K562 (cell line): ENCODE measurements around the gene ADGRF1. TPM values are rescaled to one million over a fixed set of nuclear protein-coding genes. Genes with fewer than 3 reads are reported as not detected.
A peak's percentile ranks its signal among the peaks of the same experiment; 100 is the strongest.

Experiments
- ATAC-seq: fragments of 200-7000 bp; cut with Tn5 transposase; 3 replicates; pipeline ENCODE4 v1.9.1; 2020; ENCODE audit warnings: moderate library complexity
- BruUV-seq: library from RNA; stranded (reverse); fragments of 400-500 nt; replicated peaks from 2 replicates; lab custom pipeline; 2021; lab: Mats Ljungman, UMichigan
- CTCF ChIA-PET: fragments of 300-600 bp; formaldehyde crosslinking; extraction: SDS; loops from one replicate; lab custom pipeline; 2021; ENCODE audit warnings: low intra/inter-chr PET ratio; lab: Yijun Ruan, JAX
- POLR2A ChIA-PET: fragments of 300-600, 350-650 bp; sonication (Branson Sonifier 250); formaldehyde crosslinking; extraction: SDS; loops from one replicate; lab custom pipeline; 2021; ENCODE audit warnings: antibody characterized with exemption, inconsistent platforms; lab: Yijun Ruan, JAX
- DNase-seq, 4 experiments: peaks; one replicate each; pipeline versions ENCODE4 v3.0.0 to v3.0.0-alpha.2; 2011 to 2018; ENCODE audit warnings: low spot score in 3 of 4, mixed read lengths in 3 of 4; ENCODE audit errors: extremely low read depth in 1 of 4
- FAIRE-seq: peaks from 2 replicates; lab custom pipeline; 2011; peaks lifted over from hg19 to GRCh38; lab: Jason Lieb, UNC
- H2AFZ ChIP-seq: 2 replicates; pipeline ENCODE4 v1.6.0; 2011; ENCODE audit warnings: low read depth, low read length, control low read depth, inconsistent platforms
- H3K27ac ChIP-seq: fragments of 200-600 bp; 3 replicates; pipeline ENCODE4 v1.8.0; 2011; ENCODE audit warnings: low read depth, mild to moderate bottlenecking, control low read depth, inconsistent platforms, low read length, moderate library complexity, mixed read lengths; ENCODE audit errors: extremely low read depth
- H3K27me3 ChIP-seq, 2 experiments: fragments of 300-600 bp in 1 of 2; 2 replicates in 1 of 2; 3 replicates in 1 of 2; pipeline versions ENCODE4 v1.6.0 to v1.8.0; 2011; ENCODE audit warnings: inconsistent platforms in 2 of 2, low read length in 2 of 2, mild to moderate bottlenecking in 1 of 2, mixed read lengths in 1 of 2, moderate library complexity in 1 of 2; ENCODE audit not compliant: control insufficient read depth in 2 of 2, insufficient read depth in 2 of 2
- H3K36me3 ChIP-seq: fragments of 300-600 bp; 3 replicates; pipeline ENCODE4 v1.8.0; 2011; ENCODE audit warnings: mild to moderate bottlenecking, low read length, inconsistent platforms; ENCODE audit not compliant: control insufficient read depth, insufficient read depth
- H3K4me1 ChIP-seq, 2 experiments: fragments of 200-600 bp in 1 of 2; replicated peaks in 1 of 2; 2 replicates in 1 of 2; 3 replicates in 1 of 2; pipeline versions ENCODE4 v1.5.1 to v1.8.0; 2011; ENCODE audit warnings: inconsistent platforms in 2 of 2, low read length in 2 of 2, mild to moderate bottlenecking in 1 of 2, mixed read lengths in 1 of 2, moderate library complexity in 1 of 2; ENCODE audit not compliant: control insufficient read depth in 2 of 2, insufficient read depth in 2 of 2
- H3K4me2 ChIP-seq: 2 replicates; pipeline ENCODE4 v1.6.1; 2011; ENCODE audit warnings: low read length, control low read depth, inconsistent platforms, mixed read lengths; ENCODE audit not compliant: insufficient read depth
- H3K4me3 ChIP-seq: fragments of 200-600 bp; sonication (generic), shearing (Covaris generic); 2 replicates; pipeline ENCODE4 v1.5.1; 2016; ENCODE audit warnings: control low read depth, inconsistent platforms
- H3K79me2 ChIP-seq: fragments of 200-600 bp; 3 replicates; pipeline ENCODE4 v1.8.0; 2011; ENCODE audit warnings: low read length, inconsistent platforms; ENCODE audit not compliant: control insufficient read depth, insufficient read depth
- H3K9ac ChIP-seq, 2 experiments: 2 replicates each; pipeline versions ENCODE4 v1.6.0 to v1.6.1; 2011; ENCODE audit warnings: low read depth in 2 of 2, low read length in 2 of 2, control low read depth in 1 of 2, inconsistent platforms in 1 of 2, mild to moderate bottlenecking in 1 of 2, mixed read lengths in 1 of 2; ENCODE audit not compliant: insufficient read depth in 1 of 2
- H3K9me1 ChIP-seq: one replicate; pipeline ENCODE4 v1.6.0; 2011; ENCODE audit warnings: inconsistent platforms, mild to moderate bottlenecking, low read length, moderate library complexity; ENCODE audit not compliant: control insufficient read depth, insufficient read depth
- H3K9me3 ChIP-seq: replicated peaks from 2 replicates; pipeline ENCODE4 v1.5.1; 2011; ENCODE audit warnings: low read depth, low read length, inconsistent platforms; ENCODE audit not compliant: control insufficient read depth, insufficient read depth
- H4K20me1 ChIP-seq: replicated peaks from 2 replicates; pipeline ENCODE4 v1.6.1; 2011; ENCODE audit warnings: low read length, inconsistent platforms, mixed read lengths; ENCODE audit not compliant: control insufficient read depth, insufficient read depth
- BACH1 ChIP-seq: fragments of 200-800 bp; sonication (Bioruptor generic); IDR thresholded peaks from 2 replicates; pipeline ENCODE4 v1.6.1; 2016; ENCODE audit warnings: missing genetic modification characterization, missing compliant biosample characterization
- FOXP1 ChIP-seq: sonication (generic); formaldehyde crosslinking; IDR thresholded peaks from 2 replicates; pipeline ENCODE4 v1.8.0; 2022; ENCODE audit warnings: mild to moderate bottlenecking, missing genetic modification reagents
- HMG20B ChIP-seq: fragments of 250-450 bp; sonication (Bioruptor Pico); IDR thresholded peaks from 2 replicates; pipeline ENCODE4 v1.5.0; 2021; ENCODE audit warnings: mild to moderate bottlenecking
- HSF4 ChIP-seq: fragments of 250-450 bp; sonication (Bioruptor Pico); IDR thresholded peaks from 2 replicates; pipeline ENCODE4 v2.1.2; 2022; ENCODE audit warnings: mild to moderate bottlenecking, moderate library complexity, borderline replicate concordance
- MITF ChIP-seq: IDR thresholded peaks from 2 replicates; pipeline ENCODE4 v1.6.1; 2014; ENCODE audit warnings: antibody characterized with exemption
- SLC30A9 ChIP-seq: fragments of 250-450 bp; sonication (Bioruptor Pico); IDR thresholded peaks from 2 replicates; pipeline ENCODE4 v1.8.0; 2022; ENCODE audit warnings: mild to moderate bottlenecking, moderate library complexity
- TGIF2 ChIP-seq: sonication (generic); formaldehyde crosslinking; IDR thresholded peaks from 2 replicates; pipeline ENCODE4 v1.8.1; 2022; ENCODE audit warnings: mild to moderate bottlenecking, missing genetic modification reagents, moderate library complexity
- ZNF316 ChIP-seq: fragments of 450-650 bp; IDR thresholded peaks from 2 replicates; pipeline ENCODE4 v1.6.1; 2016
- ZNF431 ChIP-seq: sonication (generic); formaldehyde crosslinking; IDR thresholded peaks from 2 replicates; pipeline ENCODE4 v1.8.0; 2022; ENCODE audit warnings: mild to moderate bottlenecking, missing genetic modification reagents
- WGBS: fragments of 100-300 bp; shearing (Covaris generic); methylation state at CpG from one replicate; pipeline ENCODE4 v1.1.6; 2016; ENCODE audit warnings: low coverage, mixed read lengths; ENCODE audit not compliant: insufficient coverage; ENCODE audit errors: missing lambda C conversion rate; 5-methylcytosine and 5-hydroxymethylcytosine counted together
- in situ Hi-C: fragments of 300-500 bp; cut with MboI; formaldehyde crosslinking; loops from 4 replicates; pipeline ENCODE4 v1.15.0; 2018; ENCODE audit warnings: inconsistent platforms, mixed read lengths
- intact Hi-C: fragments of 100-400 bp; cut with micrococcal nuclease; formaldehyde crosslinking; loops from 2 replicates; pipeline ENCODE4 v1.14.2; 2022
- polyA plus RNA-seq, 8 experiments: library from polyadenylated mRNA; depleted of rRNA in 4 of 8; stranded (reverse) in 5 of 8; unstranded in 3 of 8; fragments of >200 nt; fragmentation: Nextera tagmentation in 2 of 8; fragmentation: Illumina TruSeq in 1 of 8; extraction: Ambion mirVana in 2 of 8; extraction: Trizol in 1 of 8; gene quantifications; 2 replicates each; pipeline versions ENCODE4 v1.2.1 to v1.2.3, GENCODE V29; 2011 to 2014; ENCODE audit warnings: inconsistent platforms in 1 of 8, missing spikeins in 1 of 8
- total RNA-seq, 7 experiments: library from RNA; depleted of rRNA in 6 of 7; stranded (reverse); fragments of >200 nt in 6 of 7; fragmentation: Illumina TruSeq in 2 of 7; extraction: Trizol in 2 of 7; gene quantifications; 2 replicates each; pipeline versions ENCODE4 v1.2.1 to v1.2.3, GENCODE V29; 2011 to 2021; ENCODE audit warnings: low replicate concordance in 1 of 7

Gene ADGRF1
- total and polyA plus RNA-seq, 9 of the 15 experiments (the other 6 are each of a cell fraction or from before 2014, with no cell fraction given) = not detected

- TF ChIP-seq HSF4 (CRISPR knock-in tag) (no peak), FOXP1 (no peak), HMG20B (no peak), TGIF2 (CRISPR knock-in tag) (no peak), BACH1 (no peak)
Observed at GRCh38 chr6:46973029-46973428, 69.1 kb downstream of the ADGRF1 start (continued).

GRCh38 chr6:46972531-46972930, 69.6 kb downstream of the ADGRF1 start:
- Histone ChIP-seq H3K9ac (no peak overlapping the region), H2AFZ (no peak overlapping the region), H3K9me1 (no peaks in the 10 kb centered on the region), H3K9me3 (no peaks in the 10 kb centered on the region), H3K4me3 (no peak overlapping the region), H3K36me3 (no peaks in the 10 kb centered on the region), H3K79me2 (no peaks in the 10 kb centered on the region), H3K27ac (no peak overlapping the region), H3K4me1 (no peaks in the 10 kb centered on the region), H4K20me1 (no peaks in the 10 kb centered on the region; the same call in 1 of the 2 replicates), H3K4me2 (no peak overlapping the region), H3K27me3 (no peaks in the 10 kb centered on the region)
- FAIRE-seq = no peak
- ChIA-PET POLR2A (no interaction called here), CTCF (no interaction called here)
- intact Hi-C loops (no loop called here), in situ Hi-C loops (no loop called here)
- no TSS peak for BruUV-seq
- TF ChIP-seq ZNF316 (peak; percentile 6; the same call in 1 of the 2 replicates), ZNF431 (CRISPR knock-in tag) (no peak), SLC30A9 (CRISPR knock-in tag) (no peak), MITF (no peak)
- ATAC-seq = no peak
- 0% methylated on average over 1 of the region's 1 CpG for WGBS
- DNase-seq = no peak
